ENCODE measurements around the gene SALL2. TPM values are rescaled to one million over a fixed set of nuclear protein-coding genes. Genes with fewer than 3 reads are reported as not detected.

Gene SALL2
- total and polyA plus RNA-seq, 2 of the 8 experiments (the other 6 are each of a cell fraction or from before 2014, with no cell fraction given) = 310 to 360 TPM

DNA sequence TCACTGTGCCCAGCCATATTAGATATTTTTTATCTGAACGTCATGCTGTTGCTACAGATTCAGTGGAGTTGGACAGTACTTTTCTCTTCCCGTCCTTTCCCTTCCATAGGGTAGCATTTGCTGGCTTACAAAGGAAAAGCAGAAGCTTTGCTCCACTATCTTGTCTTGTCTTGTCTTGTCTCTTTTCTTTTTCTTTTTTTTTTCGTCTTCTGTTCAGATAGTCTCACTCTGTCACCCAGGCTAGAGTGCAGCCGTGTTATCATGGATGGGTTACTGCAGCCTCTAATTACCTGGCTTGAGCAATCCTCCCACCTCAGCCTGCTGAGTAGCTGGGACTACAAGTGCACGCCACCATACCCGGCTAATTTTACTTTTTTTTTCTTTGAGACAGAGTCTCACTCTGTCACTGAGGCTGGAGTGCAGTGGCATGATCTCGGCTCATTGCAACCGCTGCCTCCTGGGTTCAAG is 32.6 kb upstream of the SALL2 start:
- H3K4me3 ChIP-seq (ENCODE audit: extremely low read depth in 1 of 4, insufficient read depth in 2 of 4, low read depth in 3 of 4, low read length in 4 of 4) = no peak overlapping the region
- no peak overlapping the region for H4K8ac ChIP-seq (ENCODE audit: extremely low read depth, insufficient read depth, low read length)
- WGBS, 2 experiments (ENCODE audit: extremely low coverage in 1 of 2, insufficient coverage in 1 of 2, insufficient read length in 1 of 2, insufficient replicate concordance in 2 of 2, low coverage in 1 of 2, low lambda C conversion rate in 2 of 2, missing lambda C conversion rate in 1 of 2) = 87% methylated on average over 8 of the region's 8 CpGs; no CpG with 5 or more reads in 1 of the 2 experiments
- peak overlapping the region; percentile 97 for H2BK20ac ChIP-seq (ENCODE audit: low read length)
- peak overlapping the region; percentile 17 for H3K4ac ChIP-seq (replicated peaks; ENCODE audit: insufficient read length, low read depth, low read length)
- H2AK5ac ChIP-seq (ENCODE audit: low read depth, low read length) = 0 out of 2 replicates have a peak overlapping the region, but pooled peaks have one; percentile 86
- H3K9me3 ChIP-seq (ENCODE audit: insufficient read depth in 2 of 2, low read depth in 1 of 2, low read length in 1 of 2) = no peaks in the 10 kb centered on the region
- peaks cover 2% of the 10 kb centered on the region; the same call in 1 of the 2 replicates for H3K23me2 ChIP-seq (ENCODE audit: low read depth, low read length)
- TF ChIP-seq POLR2A (IDR thresholded peaks at IDR 0.05; ENCODE audit: control extremely low read depth in 1 of 2, low read depth in 2 of 2, low read length in 2 of 2) (no peak), HDAC2 (IDR thresholded peaks at IDR 0.05; ENCODE audit: borderline replicate concordance in 1 of 2, low read depth in 2 of 2, low read length in 2 of 2) (no peak), TEAD4 (IDR thresholded peaks at IDR 0.05; ENCODE audit: low read depth, low read length) (no peak), EZH2 (IDR thresholded peaks at IDR 0.05; ENCODE audit: low read depth, low read length, severe bottlenecking) (no peak), BCL11A (IDR thresholded peaks at IDR 0.05; ENCODE audit: low read depth in 2 of 2, low read length in 2 of 2) (no peak), JUN (IDR thresholded peaks at IDR 0.05; ENCODE audit: low read depth, low read length) (no peak), HDAC6 (IDR thresholded peaks at IDR 0.05; ENCODE audit: low read depth, low read length) (no peak), RBBP5 (IDR thresholded peaks at IDR 0.05; ENCODE audit: borderline replicate concordance, low read depth, low read length) (no peak), CBX5 (IDR thresholded peaks at IDR 0.05; ENCODE audit: low read depth, low read length) (no peak)
- H4K91ac ChIP-seq (replicated peaks; ENCODE audit: insufficient read length, low read length) = peak overlapping the region; percentile 89
- DNase-seq (ENCODE audit: low read depth in 1 of 2, low spot score in 2 of 2) (no peak), FAIRE-seq (no peak)
- ChIA-PET CTCF (ENCODE audit: partially characterized antibody) (interaction anchor here (0.6 to 4.5 kb wide), 9 partner anchors 17 to 1273 kb away, joined by 3 to 64 read pairs (median 3); partner anchors contain the start of gene SALL2), POLR2A (ENCODE audit: partially characterized antibody) (interaction anchor here (0.8 to 4.8 kb wide), 13 partner anchors 17 to 146 kb away, joined by 3 to 30 read pairs (median 5); partner anchors contain the start of genes METTL3, RAB2B, SALL2 and TOX4)
- peaks cover 4 to 18% (median 11%) of the 10 kb centered on the region in 4 experiments; a peak in 6 of 7 replicates for H3K4me1 ChIP-seq (replicated peaks in 1 of 4; ENCODE audit: control insufficient read depth in 3 of 4, insufficient read depth in 4 of 4, low read length in 3 of 4)
- H3K14ac ChIP-seq (ENCODE audit: insufficient read length) = no peak overlapping the region
- no peaks in the 10 kb centered on the region for H3K36me3 ChIP-seq (ENCODE audit: control insufficient read depth in 2 of 4, insufficient read depth in 4 of 4, low read length in 3 of 4)
- H3K23ac ChIP-seq (ENCODE audit: insufficient read length) = no peak overlapping the region
- no peaks in the 10 kb centered on the region for H3K27me3 ChIP-seq (replicated peaks in 1 of 4; ENCODE audit: control insufficient read depth in 3 of 4, extremely low read depth in 1 of 4, insufficient read depth in 3 of 4, low read length in 3 of 4)
- no peak overlapping the region for H3K9ac ChIP-seq (replicated peaks in 1 of 4; ENCODE audit: extremely low read depth in 1 of 4, low read depth in 3 of 4, low read length in 3 of 4)
- H2BK15ac ChIP-seq (ENCODE audit: low read length) = peak overlapping the region; percentile 92
- no peak overlapping the region for H3K27ac ChIP-seq (ENCODE audit: low read depth, low read length)
- peak overlapping the region; percentile 100 for H2BK12ac ChIP-seq (ENCODE audit: low read depth, low read length)
- H2AFZ ChIP-seq (ENCODE audit: low read length) = 0 out of 2 replicates have a peak overlapping the region, but pooled peaks have one; percentile 18
- H2BK5ac ChIP-seq (ENCODE audit: low read depth, low read length) = peak overlapping the region; percentile 96
- H3K56ac ChIP-seq (replicated peaks; ENCODE audit: insufficient read length, low read depth, low read length) = no peak overlapping the region
- H3K79me1 ChIP-seq (ENCODE audit: low read depth, low read length) = no peaks in the 10 kb centered on the region
- no peaks in the 10 kb centered on the region for H3K79me2 ChIP-seq (ENCODE audit: control insufficient read depth in 1 of 2, insufficient read depth in 2 of 2, low read length in 2 of 2)
- H2BK120ac ChIP-seq (replicated peaks; ENCODE audit: low read depth, low read length) = peak overlapping the region; percentile 9
- H3K4me2 ChIP-seq (ENCODE audit: insufficient read depth in 1 of 2, low read depth in 2 of 2, low read length in 2 of 2) = no peak overlapping the region
- peak overlapping the region; percentile 17 for H3K18ac ChIP-seq (ENCODE audit: extremely low read depth, low read length)
- H4K20me1 ChIP-seq (replicated peaks in 1 of 2; ENCODE audit: control insufficient read depth in 1 of 2, insufficient read depth in 2 of 2, low read length in 2 of 2) = no peaks in the 10 kb centered on the region
- peak overlapping the region; percentile 35 for H4K5ac ChIP-seq (ENCODE audit: insufficient read length, low read depth, low read length)
